GM12878 (cell line): ENCODE data around the gene GUCA2B. TPM values are rescaled to one million over a fixed set of nuclear protein-coding genes. Genes with fewer than 3 reads are reported as not detected.

Experiments
- ATAC-seq: fragments of 200-7000 bp; cut with Tn5 transposase; 3 replicates; pipeline ENCODE4 v1.9.1; 2020; ENCODE audit warnings: mild to moderate bottlenecking, moderate library complexity
- BruUV-seq: library from RNA; stranded (reverse); fragments of 400-500 nt; replicated peaks from 2 replicates; lab custom pipeline; 2021; lab: Mats Ljungman, UMichigan
- CTCF ChIA-PET: fragments of 300-600 bp; sonication (Branson Sonifier 250); formaldehyde crosslinking; extraction: SDS; loops from one replicate; lab custom pipeline; 2021; ENCODE audit warnings: inconsistent platforms; lab: Yijun Ruan, JAX
- POLR2A ChIA-PET: fragments of 350-600 bp; formaldehyde crosslinking; extraction: SDS; loops from one replicate; lab custom pipeline; 2021; ENCODE audit warnings: inconsistent platforms; lab: Charles Lee
- RAD21 ChIA-PET: fragments of 300-600 bp; sonication (Branson Sonifier 250); formaldehyde crosslinking; loops from one replicate; lab custom pipeline; 2023; ENCODE audit warnings: antibody characterized with exemption; ENCODE audit not compliant: unreplicated experiment; lab: Charles Lee
- SMC1A ChIA-PET: fragments of 300-600 bp; sonication (Branson Sonifier 250); formaldehyde crosslinking; loops from one replicate; lab custom pipeline; 2023; ENCODE audit not compliant: unreplicated experiment, uncharacterized antibody; lab: Charles Lee
- DNase-seq: peaks from one replicate; pipeline ENCODE4 v3.0.0-alpha.2; 2011; ENCODE audit warnings: low read depth, low spot score
- FAIRE-seq: peaks from 3 replicates; lab custom pipeline; 2011; peaks lifted over from hg19 to GRCh38; lab: Jason Lieb, UNC
- H2AFZ ChIP-seq: 2 replicates; pipeline ENCODE4 v1.6.0; 2011; ENCODE audit warnings: low read depth, low read length, control low read depth; ENCODE audit not compliant: control insufficient read depth
- H3K27ac ChIP-seq: 2 replicates; pipeline ENCODE4 v1.5.1; 2011; ENCODE audit warnings: control low read depth; ENCODE audit not compliant: control insufficient read depth, insufficient read depth
- H3K27me3 ChIP-seq, 2 experiments: replicated peaks in 1 of 2; 2 replicates each; pipeline versions ENCODE4 v1.6.0 to v1.6.1; 2011; ENCODE audit warnings: low read length in 1 of 2; ENCODE audit not compliant: control insufficient read depth in 2 of 2, insufficient read depth in 2 of 2
- H3K36me3 ChIP-seq, 2 experiments: 2 replicates each; pipeline ENCODE4 v1.5.1; 2011; ENCODE audit warnings: low read length in 1 of 2; ENCODE audit not compliant: control insufficient read depth in 2 of 2, insufficient read depth in 2 of 2
- H3K4me1 ChIP-seq: 2 replicates; pipeline ENCODE4 v1.6.1; 2011; ENCODE audit warnings: mild to moderate bottlenecking, low read length, moderate library complexity, mixed read lengths; ENCODE audit not compliant: control insufficient read depth, insufficient read depth
- H3K4me2 ChIP-seq: 2 replicates; pipeline ENCODE4 v1.6.0; 2011; ENCODE audit warnings: control low read depth; ENCODE audit not compliant: control insufficient read depth, insufficient read depth
- H3K4me3 ChIP-seq: fragments of 200-600 bp; sonication (generic); 2 replicates; pipeline ENCODE4 v1.5.1; 2016
- H3K79me2 ChIP-seq: 2 replicates; pipeline ENCODE4 v1.6.0; 2011; ENCODE audit warnings: low read length; ENCODE audit not compliant: control insufficient read depth, insufficient read depth
- H3K9ac ChIP-seq: 2 replicates; pipeline ENCODE4 v1.8.0; 2011; ENCODE audit warnings: low read length, control low read depth, mixed read lengths; ENCODE audit not compliant: control insufficient read depth, insufficient read depth
- H3K9me3 ChIP-seq: replicated peaks from 3 replicates; pipeline ENCODE4 v1.5.1; 2011; ENCODE audit warnings: mild to moderate bottlenecking, low read length; ENCODE audit not compliant: control insufficient read depth, insufficient read depth
- H4K20me1 ChIP-seq: 2 replicates; pipeline ENCODE4 v1.6.0; 2011; ENCODE audit not compliant: control insufficient read depth, insufficient read depth
- ATF2 ChIP-seq: IDR thresholded peaks from 2 replicates; pipeline ENCODE4 v1.6.1; 2012; ENCODE audit warnings: low read length, inconsistent platforms
- CHD1 ChIP-seq: IDR thresholded peaks from 2 replicates; pipeline ENCODE4 v1.6.1; 2012; ENCODE audit warnings: low read depth, low read length, improper control_type of control experiment
- RAD21 ChIP-seq: IDR thresholded peaks from 2 replicates; pipeline ENCODE4 v1.6.1; 2011; ENCODE audit warnings: mild to moderate bottlenecking, low read depth, low read length, moderate library complexity; ENCODE audit not compliant: insufficient read depth
- SMC3 ChIP-seq: IDR thresholded peaks from 2 replicates; pipeline ENCODE4 v1.6.1; 2011; ENCODE audit warnings: low read length, improper control_type of control experiment, borderline replicate concordance
- YY1 ChIP-seq: IDR thresholded peaks from 2 replicates; pipeline ENCODE4 v1.6.1; 2011; ENCODE audit warnings: low read depth, mild to moderate bottlenecking, low read length
- WGBS: methylation state at CpG from one replicate; pipeline ENCODE4 v1.1.6; 2016; ENCODE audit warnings: low lambda C conversion rate; ENCODE audit not compliant: insufficient replicate concordance, insufficient coverage; ENCODE audit errors: missing lambda C conversion rate; 5-methylcytosine and 5-hydroxymethylcytosine counted together
- in situ Hi-C: fragments of 300-500 bp; cut with MboI; formaldehyde crosslinking; loops from 9 replicates; pipeline ENCODE4 v1.14.3; 2018; ENCODE audit warnings: mixed read lengths
- intact Hi-C: fragments of 100-400 bp; cut with micrococcal nuclease; formaldehyde crosslinking; loops from one replicate; pipeline ENCODE4 v1.14.2; 2022; ENCODE audit not compliant: unreplicated experiment
- polyA plus RNA-seq, 11 experiments: library from polyadenylated mRNA; depleted of rRNA in 4 of 11; unstranded in 6 of 11; stranded (reverse) in 5 of 11; fragments of >200 nt; fragmentation: Nextera tagmentation in 4 of 11; fragmentation: Illumina TruSeq in 1 of 11; extraction: Ambion mirVana in 4 of 11; extraction: Trizol in 1 of 11; gene quantifications; 1 replicate in 1 of 11; 2 replicates in 10 of 11; pipeline versions ENCODE4 v1.2.1 to v1.2.3, GENCODE V29; 2011 to 2016; ENCODE audit warnings: inconsistent platforms in 2 of 11, missing spikeins in 2 of 11, low read depth in 1 of 11
- total RNA-seq, 4 experiments: library from RNA; depleted of rRNA in 3 of 4; stranded (reverse); fragments of >200 nt in 3 of 4; fragmentation: Illumina TruSeq in 1 of 4; extraction: Trizol in 1 of 4; gene quantifications; 2 replicates each; pipeline versions ENCODE4 v1.2.1 to v1.2.3, GENCODE V29; 2013 to 2021
- TF ChIP-seq, protein P1 (sequence below), 3 experiments: IDR thresholded peaks in 2 of 3; conservative IDR thresholded peaks in 1 of 3; 2 replicates each; pipeline ENCODE4 v1.5.1; 2011; ENCODE audit warnings: low read depth in 3 of 3, low read length in 3 of 3, mild to moderate bottlenecking in 3 of 3, control low read depth in 2 of 3, moderate library complexity in 2 of 3, inconsistent platforms in 1 of 3, mixed read lengths in 1 of 3; ENCODE audit not compliant: control insufficient read depth in 2 of 3, insufficient read depth in 1 of 3; ENCODE audit errors: extremely low read depth in 1 of 3

Gene GUCA2B
- total and polyA plus RNA-seq, 10 of the 15 experiments (the other 5 are each of a cell fraction or from before 2014, with no cell fraction given) = not detected

GRCh38 chr1:42173155-42173933 lies 20.1 kb downstream of the GUCA2B start:
- in situ Hi-C loops = loop anchor here (10.0 kb wide), 1 partner anchor 599 kb away; no protein-coding TSS in a partner anchor
- Histone ChIP-seq H3K4me2 (no peak overlapping the region), H3K4me1 (no peaks in the 10 kb centered on the region), H3K27me3 (no peaks in the 10 kb centered on the region)
- ChIA-PET SMC1A (interaction anchor here (0.6 to 2.8 kb wide), 27 partner anchors 10 to 658 kb away, joined by 3 to 19 read pairs (median 4); no protein-coding TSS in a partner anchor), POLR2A (interaction anchor here (0.5 to 0.6 kb wide), 2 partner anchors 285 kb away, joined by 4 to 6 read pairs; no protein-coding TSS in a partner anchor)
- 33% methylated on average over 9 of the region's 9 CpGs for WGBS
- BruUV-seq = no TSS peak
- TF ChIP-seq RAD21 (peak; percentile 73), YY1 (0 out of 2 replicates have a peak, but pooled peaks have one; percentile 32), SMC3 (peak; percentile 89), CHD1 (no peak), ATF2 (no peak)
- TF ChIP-seq, protein P1, sequence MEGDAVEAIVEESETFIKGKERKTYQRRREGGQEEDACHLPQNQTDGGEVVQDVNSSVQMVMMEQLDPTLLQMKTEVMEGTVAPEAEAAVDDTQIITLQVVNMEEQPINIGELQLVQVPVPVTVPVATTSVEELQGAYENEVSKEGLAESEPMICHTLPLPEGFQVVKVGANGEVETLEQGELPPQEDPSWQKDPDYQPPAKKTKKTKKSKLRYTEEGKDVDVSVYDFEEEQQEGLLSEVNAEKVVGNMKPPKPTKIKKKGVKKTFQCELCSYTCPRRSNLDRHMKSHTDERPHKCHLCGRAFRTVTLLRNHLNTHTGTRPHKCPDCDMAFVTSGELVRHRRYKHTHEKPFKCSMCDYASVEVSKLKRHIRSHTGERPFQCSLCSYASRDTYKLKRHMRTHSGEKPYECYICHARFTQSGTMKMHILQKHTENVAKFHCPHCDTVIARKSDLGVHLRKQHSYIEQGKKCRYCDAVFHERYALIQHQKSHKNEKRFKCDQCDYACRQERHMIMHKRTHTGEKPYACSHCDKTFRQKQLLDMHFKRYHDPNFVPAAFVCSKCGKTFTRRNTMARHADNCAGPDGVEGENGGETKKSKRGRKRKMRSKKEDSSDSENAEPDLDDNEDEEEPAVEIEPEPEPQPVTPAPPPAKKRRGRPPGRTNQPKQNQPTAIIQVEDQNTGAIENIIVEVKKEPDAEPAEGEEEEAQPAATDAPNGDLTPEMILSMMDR (IDR thresholded peaks at IDR 0.05 in 2 of 3, conservative IDR thresholded peaks at IDR 0.05 in 1 of 3; ENCODE audit: control insufficient read depth in 2 of 3, extremely low read depth in 1 of 3, insufficient read depth in 1 of 3, low read depth in 3 of 3, low read length in 3 of 3) = peak; percentile 92 to 98 (median 96)
- TF ChIP-seq, all 136 proteins: peak for 4
- no peak overlapping the region for H3K9ac ChIP-seq
- CTCF ChIA-PET = interaction anchor here (0.5 to 4.2 kb wide), 74 partner anchors 11 to 910 kb away, joined by 3 to 48 read pairs (median 3); partner anchors contain the start of gene GUCA2A
- H3K27ac ChIP-seq = no peak overlapping the region
- H4K20me1 ChIP-seq = no peaks in the 10 kb centered on the region
- no peaks in the 10 kb centered on the region for H3K9me3 ChIP-seq
- RAD21 ChIA-PET = interaction anchor here (0.6 to 3.0 kb wide), 25 partner anchors 13 to 658 kb away, joined by 3 to 28 read pairs (median 4); partner anchors contain the start of gene FOXJ3
- intact Hi-C loops = loop anchor here (1.0 to 10.0 kb wide), 3 partner anchors 27 to 599 kb away; partner anchors contain the start of gene CCDC30
- peaks cover 0 to 1% of the 10 kb centered on the region in 2 experiments; a peak in 3 of 4 replicates for H3K36me3 ChIP-seq
- FAIRE-seq = peak; percentile 31
- no peak overlapping the region for H2AFZ ChIP-seq
- DNase-seq = no peak
- peak; percentile 86 for ATAC-seq
- H3K4me3 ChIP-seq = no peak overlapping the region
- H3K79me2 ChIP-seq = no peaks in the 10 kb centered on the region
